Measurements from ENCODE around the gene RABGAP1. TPM values are rescaled to one million over a fixed set of nuclear protein-coding genes. Genes with fewer than 3 reads are reported as not detected.

RABGAP1 gene
- total RNA-seq, 1 donor from 2014 or later = 26.5 TPM

GRCh38 chr9:123065196-123065595 lies 124.4 kb downstream of the RABGAP1 start:
- H3K4me1 Mint-ChIP-seq (ENCODE audit: low read depth) = peaks cover 2% of the 10 kb centered on the region
- DNase-seq (ENCODE audit: low spot score) = no peak

GRCh38 chr9:123067136-123067535 lies 126.3 kb downstream of the RABGAP1 start:
- no peak overlapping the region for H3K4me3 Mint-ChIP-seq (ENCODE audit: low read depth)
- DNase-seq (ENCODE audit: low spot score) = no peak
- peaks cover 37% of the 10 kb centered on the region for H3K36me3 Mint-ChIP-seq (ENCODE audit: low read depth)
- no peaks in the 10 kb centered on the region for H3K9me3 Mint-ChIP-seq
- intact Hi-C loops (cut with micrococcal nuclease) = no loop called here
- H3K27ac Mint-ChIP-seq = no peak overlapping the region
- H3K4me1 Mint-ChIP-seq (ENCODE audit: low read depth) = peaks cover 5% of the 10 kb centered on the region
- no peaks in the 10 kb centered on the region for H3K27me3 Mint-ChIP-seq (ENCODE audit: low read depth)

More at GRCh38 chr9:123065196-123065595, 124.4 kb downstream of the RABGAP1 start:
- Mint-ChIP-seq H3K36me3 (ENCODE audit: low read depth) (peaks cover 25% of the 10 kb centered on the region), H3K27me3 (ENCODE audit: low read depth) (no peaks in the 10 kb centered on the region), H3K9me3 (no peaks in the 10 kb centered on the region), H3K27ac (no peak overlapping the region), H3K4me3 (ENCODE audit: low read depth) (no peak overlapping the region)
- intact Hi-C loops (cut with micrococcal nuclease) = no loop called here

GRCh38 chr9:123069010-123069481 lies 128.2 kb downstream of the RABGAP1 start:
- no peaks in the 10 kb centered on the region for H3K9me3 Mint-ChIP-seq
- no peak overlapping the region for H3K27ac Mint-ChIP-seq
- H3K4me1 Mint-ChIP-seq (ENCODE audit: low read depth) = peaks cover 6% of the 10 kb centered on the region
- intact Hi-C loops (cut with micrococcal nuclease) = no loop called here
- H3K27me3 Mint-ChIP-seq (ENCODE audit: low read depth) = no peaks in the 10 kb centered on the region
- peaks cover 47% of the 10 kb centered on the region for H3K36me3 Mint-ChIP-seq (ENCODE audit: low read depth)
- DNase-seq (ENCODE audit: low spot score) = no peak
- H3K4me3 Mint-ChIP-seq (ENCODE audit: low read depth) = no peak overlapping the region

- H3K9me3 Mint-ChIP-seq = no peaks in the 10 kb centered on the region
- H3K27me3 Mint-ChIP-seq (ENCODE audit: low read depth) = no peaks in the 10 kb centered on the region
- no peak for DNase-seq (ENCODE audit: low spot score)
- peaks cover 6% of the 10 kb centered on the region for H3K4me1 Mint-ChIP-seq (ENCODE audit: low read depth)
- H3K27ac Mint-ChIP-seq = no peak overlapping the region
- H3K36me3 Mint-ChIP-seq (ENCODE audit: low read depth) = peaks cover 48% of the 10 kb centered on the region
- intact Hi-C loops (cut with micrococcal nuclease) = no loop called here
- H3K4me3 Mint-ChIP-seq (ENCODE audit: low read depth) = no peak overlapping the region
Observed at GRCh38 chr9:123070198-123070597, 129.4 kb downstream of the RABGAP1 start.

GRCh38 chr9:123072407-123072995 lies 131.7 kb downstream of the RABGAP1 start:
- H3K4me1 Mint-ChIP-seq (ENCODE audit: low read depth) = peaks cover 6% of the 10 kb centered on the region
- H3K4me3 Mint-ChIP-seq (ENCODE audit: low read depth) = no peak overlapping the region
- H3K36me3 Mint-ChIP-seq (ENCODE audit: low read depth) = peaks cover 27% of the 10 kb centered on the region
- no peaks in the 10 kb centered on the region for H3K9me3 Mint-ChIP-seq
- no peaks in the 10 kb centered on the region for H3K27me3 Mint-ChIP-seq (ENCODE audit: low read depth)
- intact Hi-C loops (cut with micrococcal nuclease) = no loop called here
- DNase-seq (ENCODE audit: low spot score) = no peak
- no peak overlapping the region for H3K27ac Mint-ChIP-seq

GRCh38 chr9:123073441-123073840 lies 132.6 kb downstream of the RABGAP1 start:
- Mint-ChIP-seq H3K4me1 (ENCODE audit: low read depth) (peaks cover 6% of the 10 kb centered on the region), H3K4me3 (ENCODE audit: low read depth) (no peak overlapping the region), H3K27me3 (ENCODE audit: low read depth) (no peaks in the 10 kb centered on the region), H3K36me3 (ENCODE audit: low read depth) (peaks cover 26% of the 10 kb centered on the region), H3K9me3 (no peaks in the 10 kb centered on the region), H3K27ac (no peak overlapping the region)
- intact Hi-C loops (cut with micrococcal nuclease) = no loop called here
- DNase-seq (ENCODE audit: low spot score) = no peak

GRCh38 chr9:123073991-123074422 lies 133.2 kb downstream of the RABGAP1 start:
- no peaks in the 10 kb centered on the region for H3K9me3 Mint-ChIP-seq

GRCh38 chr9:123074628-123075027 lies 133.8 kb downstream of the RABGAP1 start:
- Mint-ChIP-seq H3K9me3 (no peaks in the 10 kb centered on the region), H3K4me3 (ENCODE audit: low read depth) (no peak overlapping the region), H3K27me3 (ENCODE audit: low read depth) (no peaks in the 10 kb centered on the region), H3K36me3 (ENCODE audit: low read depth) (peaks cover 33% of the 10 kb centered on the region), H3K27ac (no peak overlapping the region), H3K4me1 (ENCODE audit: low read depth) (peaks cover 4% of the 10 kb centered on the region)
- no peak for DNase-seq (ENCODE audit: low spot score)
- intact Hi-C loops (cut with micrococcal nuclease) = no loop called here

More at GRCh38 chr9:123073991-123074422, 133.2 kb downstream of the RABGAP1 start:
- H3K4me1 Mint-ChIP-seq (ENCODE audit: low read depth) = peaks cover 4% of the 10 kb centered on the region
- peaks cover 30% of the 10 kb centered on the region for H3K36me3 Mint-ChIP-seq (ENCODE audit: low read depth)
- intact Hi-C loops (cut with micrococcal nuclease) = no loop called here
- H3K27me3 Mint-ChIP-seq (ENCODE audit: low read depth) = no peaks in the 10 kb centered on the region
- no peak for DNase-seq (ENCODE audit: low spot score)
- H3K27ac Mint-ChIP-seq = no peak overlapping the region
- no peak overlapping the region for H3K4me3 Mint-ChIP-seq (ENCODE audit: low read depth)

GRCh38 chr9:123080444-123080843 lies 139.6 kb downstream of the RABGAP1 start:
- intact Hi-C loops (cut with micrococcal nuclease) = loop anchor here (5.0 kb wide), 1 partner anchor 147 kb away; no protein-coding TSS in a partner anchor
- Mint-ChIP-seq H3K36me3 (ENCODE audit: low read depth) (peaks cover 21% of the 10 kb centered on the region), H3K4me1 (ENCODE audit: low read depth) (no peaks in the 10 kb centered on the region), H3K27me3 (ENCODE audit: low read depth) (no peaks in the 10 kb centered on the region), H3K4me3 (ENCODE audit: low read depth) (no peak overlapping the region), H3K27ac (no peak overlapping the region), H3K9me3 (no peaks in the 10 kb centered on the region)
- no peak for DNase-seq (ENCODE audit: low spot score)

GRCh38 chr9:123081824-123082223 lies 141.0 kb downstream of the RABGAP1 start:
- no peak for DNase-seq (ENCODE audit: low spot score)
- Mint-ChIP-seq H3K9me3 (no peaks in the 10 kb centered on the region), H3K27ac (no peak overlapping the region), H3K4me3 (ENCODE audit: low read depth) (no peak overlapping the region), H3K27me3 (ENCODE audit: low read depth) (no peaks in the 10 kb centered on the region), H3K36me3 (ENCODE audit: low read depth) (peaks cover 21% of the 10 kb centered on the region), H3K4me1 (ENCODE audit: low read depth) (no peaks in the 10 kb centered on the region)
- intact Hi-C loops (cut with micrococcal nuclease) = loop anchor here (1.0 to 5.0 kb wide), 2 partner anchors 145 to 268 kb away; no protein-coding TSS in a partner anchor

- H3K36me3 Mint-ChIP-seq (ENCODE audit: low read depth) = peaks cover 18% of the 10 kb centered on the region
- intact Hi-C loops (cut with micrococcal nuclease) = loop anchor here (5.0 kb wide), 1 partner anchor 144 kb away; no protein-coding TSS in a partner anchor
Observed at GRCh38 chr9:123083680-123084079, 142.9 kb downstream of the RABGAP1 start.

GRCh38 chr9:123084256-123084655 lies 143.4 kb downstream of the RABGAP1 start:
- DNase-seq (ENCODE audit: low spot score) = no peak
- H3K4me3 Mint-ChIP-seq (ENCODE audit: low read depth) = no peak overlapping the region
- H3K4me1 Mint-ChIP-seq (ENCODE audit: low read depth) = no peaks in the 10 kb centered on the region
- H3K27me3 Mint-ChIP-seq (ENCODE audit: low read depth) = no peaks in the 10 kb centered on the region
- H3K27ac Mint-ChIP-seq = no peak overlapping the region
- no peaks in the 10 kb centered on the region for H3K9me3 Mint-ChIP-seq
- H3K36me3 Mint-ChIP-seq (ENCODE audit: low read depth) = peaks cover 16% of the 10 kb centered on the region
- intact Hi-C loops (cut with micrococcal nuclease) = loop anchor here (5.0 kb wide), 1 partner anchor 143 kb away; no protein-coding TSS in a partner anchor

More at GRCh38 chr9:123083680-123084079, 142.9 kb downstream of the RABGAP1 start:
- Mint-ChIP-seq H3K27me3 (ENCODE audit: low read depth) (no peaks in the 10 kb centered on the region), H3K9me3 (no peaks in the 10 kb centered on the region), H3K4me1 (ENCODE audit: low read depth) (no peaks in the 10 kb centered on the region), H3K27ac (no peak overlapping the region), H3K4me3 (ENCODE audit: low read depth) (no peak overlapping the region)
- no peak for DNase-seq (ENCODE audit: low spot score)

GRCh38 chr9:123085916-123086315 lies 145.1 kb downstream of the RABGAP1 start:
- H3K4me3 Mint-ChIP-seq (ENCODE audit: low read depth) = no peak overlapping the region
- H3K27ac Mint-ChIP-seq = no peak overlapping the region
- H3K9me3 Mint-ChIP-seq = no peaks in the 10 kb centered on the region
- peaks cover 17% of the 10 kb centered on the region for H3K36me3 Mint-ChIP-seq (ENCODE audit: low read depth)
- no peaks in the 10 kb centered on the region for H3K4me1 Mint-ChIP-seq (ENCODE audit: low read depth)
- intact Hi-C loops (cut with micrococcal nuclease) = no loop called here
- DNase-seq (ENCODE audit: low spot score) = no peak
- H3K27me3 Mint-ChIP-seq (ENCODE audit: low read depth) = no peaks in the 10 kb centered on the region
